ENCODE measurements around the gene TCF23.

The TCF23 gene

DNA sequence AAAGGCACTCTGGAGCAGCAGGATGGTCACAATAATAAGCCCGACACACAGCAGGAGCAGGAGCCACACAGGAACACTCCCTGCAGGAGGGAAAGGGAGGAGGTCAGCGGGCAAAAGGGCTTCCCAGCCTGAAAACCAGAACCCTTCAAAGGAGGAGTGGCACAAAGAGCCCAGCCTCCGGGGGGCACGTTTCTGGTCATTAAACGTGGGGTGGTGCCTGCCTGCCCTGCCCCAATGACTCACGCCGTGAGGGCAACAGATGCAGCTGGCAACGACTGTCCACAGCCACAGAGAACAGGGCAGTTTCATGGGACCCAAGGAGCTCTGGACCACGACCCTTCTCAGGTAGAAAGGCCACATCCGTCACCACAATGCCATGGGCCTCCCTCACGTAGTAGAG is 17.4 kb upstream of the TCF23 start (continued):
- TF ChIP-seq, protein P1, sequence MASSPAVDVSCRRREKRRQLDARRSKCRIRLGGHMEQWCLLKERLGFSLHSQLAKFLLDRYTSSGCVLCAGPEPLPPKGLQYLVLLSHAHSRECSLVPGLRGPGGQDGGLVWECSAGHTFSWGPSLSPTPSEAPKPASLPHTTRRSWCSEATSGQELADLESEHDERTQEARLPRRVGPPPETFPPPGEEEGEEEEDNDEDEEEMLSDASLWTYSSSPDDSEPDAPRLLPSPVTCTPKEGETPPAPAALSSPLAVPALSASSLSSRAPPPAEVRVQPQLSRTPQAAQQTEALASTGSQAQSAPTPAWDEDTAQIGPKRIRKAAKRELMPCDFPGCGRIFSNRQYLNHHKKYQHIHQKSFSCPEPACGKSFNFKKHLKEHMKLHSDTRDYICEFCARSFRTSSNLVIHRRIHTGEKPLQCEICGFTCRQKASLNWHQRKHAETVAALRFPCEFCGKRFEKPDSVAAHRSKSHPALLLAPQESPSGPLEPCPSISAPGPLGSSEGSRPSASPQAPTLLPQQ (tag by site-specific recombination; IDR thresholded peaks at IDR 0.05), result no peak
- TF ChIP-seq, protein P2, sequence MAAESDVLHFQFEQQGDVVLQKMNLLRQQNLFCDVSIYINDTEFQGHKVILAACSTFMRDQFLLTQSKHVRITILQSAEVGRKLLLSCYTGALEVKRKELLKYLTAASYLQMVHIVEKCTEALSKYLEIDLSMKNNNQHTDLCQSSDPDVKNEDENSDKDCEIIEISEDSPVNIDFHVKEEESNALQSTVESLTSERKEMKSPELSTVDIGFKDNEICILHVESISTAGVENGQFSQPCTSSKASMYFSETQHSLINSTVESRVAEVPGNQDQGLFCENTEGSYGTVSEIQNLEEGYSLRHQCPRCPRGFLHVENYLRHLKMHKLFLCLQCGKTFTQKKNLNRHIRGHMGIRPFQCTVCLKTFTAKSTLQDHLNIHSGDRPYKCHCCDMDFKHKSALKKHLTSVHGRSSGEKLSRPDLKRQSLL (tag by site-specific recombination; IDR thresholded peaks at IDR 0.05), result no peak
- TF ChIP-seq ZNF571 (tag by site-specific recombination; IDR thresholded peaks at IDR 0.05) (no peak), FEZF1 (tag by site-specific recombination; IDR thresholded peaks at IDR 0.05) (no peak), OVOL3 (tag by site-specific recombination; IDR thresholded peaks at IDR 0.05) (no peak)

- H3K4me3 ChIP-seq (ENCODE audit: low read depth, low read length), result peak overlapping the region; percentile 87
- H3K9me3 ChIP-seq (ENCODE audit: control insufficient read depth, insufficient read depth, low read depth, low read length), result no peaks in the 10 kb centered on the region
- TF ChIP-seq ZNF664 (tag by site-specific recombination; IDR thresholded peaks at IDR 0.05) (no peak), ZFP3 (tag by site-specific recombination; IDR thresholded peaks at IDR 0.05; ENCODE audit: low read depth) (peak; percentile 57; the same call in 1 of the 2 replicates)
- TF ChIP-seq, protein P2 (tag by site-specific recombination; IDR thresholded peaks at IDR 0.05), result peak; percentile 69; the same call in 1 of the 2 replicates
- peak overlapping the region; percentile 72; the same call in 1 of the 2 replicates for H3K27ac ChIP-seq (ENCODE audit: extremely low read depth, low read depth, low read length)
- H3K4me1 ChIP-seq (ENCODE audit: control insufficient read depth, insufficient read depth, low read length), result no peaks in the 10 kb centered on the region
- ChIA-PET POLR2A (interaction anchor here (0.7 to 3.6 kb wide), 7 partner anchors 9 to 296 kb away, joined by 3 to 34 read pairs (median 5); partner anchors contain the start of genes ABHD1, GTF3C2 and OST4), CTCF (interaction anchor here (0.6 to 3.5 kb wide), 13 partner anchors 10 to 802 kb away, joined by 3 to 17 read pairs (median 3); partner anchors contain the start of gene ABHD1)
- H3K36me3 ChIP-seq (ENCODE audit: control insufficient read depth in 2 of 2, insufficient read depth in 1 of 2, low read length in 2 of 2), result peaks cover 4 to 46% of the 10 kb centered on the region in 2 experiments; a peak in 2 of 3 replicates
Observed at GRCh38 chr2:27133195-27133875, 15.5 kb upstream of the TCF23 start.

- ChIA-PET POLR2A (interaction anchor here (0.7 to 3.6 kb wide), 10 partner anchors 10 to 295 kb away, joined by 3 to 34 read pairs (median 4); partner anchors contain the start of genes ABHD1, AGBL5, ATRAID and GTF3C2), CTCF (interaction anchor here (0.5 to 3.5 kb wide), 14 partner anchors 11 to 803 kb away, joined by 3 to 17 read pairs (median 4); partner anchors contain the start of gene ABHD1)
- no peaks in the 10 kb centered on the region for H3K4me1 ChIP-seq (ENCODE audit: control insufficient read depth, insufficient read depth, low read length)
- H3K9me3 ChIP-seq (ENCODE audit: control insufficient read depth, insufficient read depth, low read depth, low read length), result no peaks in the 10 kb centered on the region
- H3K27ac ChIP-seq (ENCODE audit: extremely low read depth, low read depth, low read length), result peak within 1 kb of the TSS; percentile 72; the same call in 1 of the 2 replicates
- peak within 1 kb of the TSS; percentile 87 for H3K4me3 ChIP-seq (ENCODE audit: low read depth, low read length)
- peaks cover 4 to 40% of the 10 kb centered on the region in 2 experiments; a peak in 2 of 3 replicates for H3K36me3 ChIP-seq (ENCODE audit: control insufficient read depth in 2 of 2, insufficient read depth in 1 of 2, low read length in 2 of 2)
- TF ChIP-seq, protein P2 (tag by site-specific recombination; IDR thresholded peaks at IDR 0.05), result no peak
- TF ChIP-seq ZNF350 (tag by site-specific recombination; IDR thresholded peaks at IDR 0.05), result no peak
- TF ChIP-seq ZBTB17 (tag by site-specific recombination; IDR thresholded peaks at IDR 0.05), result 0 out of 2 replicates have a peak, but pooled peaks have one; percentile 83
- TF ChIP-seq SP3 (tag by site-specific recombination; IDR thresholded peaks at IDR 0.05), result peak; percentile 84
- TF ChIP-seq MEIS1 (CRISPR knock-in tag; IDR thresholded peaks at IDR 0.05; ENCODE audit: borderline replicate concordance), result no peak
- TF ChIP-seq GLIS1 (tag by site-specific recombination; IDR thresholded peaks at IDR 0.05), result no peak
- TF ChIP-seq ZSCAN30 (tag by site-specific recombination; IDR thresholded peaks at IDR 0.05), result no peak
- TF ChIP-seq ZNF837 (tag by site-specific recombination; IDR thresholded peaks at IDR 0.05), result no peak
- TF ChIP-seq ZNF175 (tag by site-specific recombination; IDR thresholded peaks at IDR 0.05), result no peak
- TF ChIP-seq ZNF792 (tag by site-specific recombination; IDR thresholded peaks at IDR 0.05), result no peak
- no peak for TF ChIP-seq ZNF560 (tag by site-specific recombination; IDR thresholded peaks at IDR 0.05; ENCODE audit: borderline replicate concordance)
- TF ChIP-seq HOXD13 (CRISPR knock-in tag; IDR thresholded peaks at IDR 0.05; ENCODE audit: borderline replicate concordance), result no peak
- no peak for TF ChIP-seq SETDB1 (IDR thresholded peaks at IDR 0.05; ENCODE audit: insufficient read length, low read length)
- no peak for TF ChIP-seq YY2 (tag by site-specific recombination; IDR thresholded peaks at IDR 0.05)
- no peak for TF ChIP-seq ZNF174 (tag by site-specific recombination; IDR thresholded peaks at IDR 0.05)
- TF ChIP-seq KLF10 (tag by site-specific recombination; IDR thresholded peaks at IDR 0.05), result no peak
- TF ChIP-seq SCRT2 (tag by site-specific recombination; IDR thresholded peaks at IDR 0.05), result no peak
- no peak for TF ChIP-seq ZNF658 (tag by site-specific recombination; IDR thresholded peaks at IDR 0.05)
- TF ChIP-seq ZBTB48 (tag by site-specific recombination; IDR thresholded peaks at IDR 0.05), result no peak
- no peak for TF ChIP-seq ZNF677 (tag by site-specific recombination; IDR thresholded peaks at IDR 0.05)
- TF ChIP-seq KLF1 (tag by site-specific recombination; IDR thresholded peaks at IDR 0.05), result no peak
Observed at GRCh38 chr2:27133905-27134780, 14.7 kb upstream of the TCF23 start, which contains the start of gene PREB. TSS of gene PREB (minus strand) at chr2:27134636. CDS start at chr2:27134421, 215 bp downstream.

All from HEK293 (cell line).